ENCODE data around the gene ZCCHC24.

DNA sequence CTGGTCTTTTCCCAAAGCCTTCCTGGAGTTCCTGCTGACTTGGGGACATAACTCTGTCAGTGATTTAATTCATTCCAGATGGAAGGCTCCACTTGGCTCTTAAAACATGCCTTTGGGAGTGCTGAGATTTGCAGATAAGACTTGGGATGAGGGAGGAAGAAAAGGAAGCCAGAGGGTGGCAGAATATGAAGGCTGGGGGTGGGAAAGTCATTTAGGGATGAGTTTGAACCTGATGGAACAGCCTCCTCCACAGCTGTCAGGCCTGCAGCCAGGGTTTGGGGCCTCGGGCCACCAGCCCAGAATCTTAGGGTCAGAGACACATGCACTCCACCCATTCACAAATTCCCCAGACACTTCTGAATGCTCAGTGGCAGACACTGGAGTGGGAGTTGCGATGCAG lies 38.5 kb upstream of the ZCCHC24 start:
- TF ChIP-seq, protein P1, sequence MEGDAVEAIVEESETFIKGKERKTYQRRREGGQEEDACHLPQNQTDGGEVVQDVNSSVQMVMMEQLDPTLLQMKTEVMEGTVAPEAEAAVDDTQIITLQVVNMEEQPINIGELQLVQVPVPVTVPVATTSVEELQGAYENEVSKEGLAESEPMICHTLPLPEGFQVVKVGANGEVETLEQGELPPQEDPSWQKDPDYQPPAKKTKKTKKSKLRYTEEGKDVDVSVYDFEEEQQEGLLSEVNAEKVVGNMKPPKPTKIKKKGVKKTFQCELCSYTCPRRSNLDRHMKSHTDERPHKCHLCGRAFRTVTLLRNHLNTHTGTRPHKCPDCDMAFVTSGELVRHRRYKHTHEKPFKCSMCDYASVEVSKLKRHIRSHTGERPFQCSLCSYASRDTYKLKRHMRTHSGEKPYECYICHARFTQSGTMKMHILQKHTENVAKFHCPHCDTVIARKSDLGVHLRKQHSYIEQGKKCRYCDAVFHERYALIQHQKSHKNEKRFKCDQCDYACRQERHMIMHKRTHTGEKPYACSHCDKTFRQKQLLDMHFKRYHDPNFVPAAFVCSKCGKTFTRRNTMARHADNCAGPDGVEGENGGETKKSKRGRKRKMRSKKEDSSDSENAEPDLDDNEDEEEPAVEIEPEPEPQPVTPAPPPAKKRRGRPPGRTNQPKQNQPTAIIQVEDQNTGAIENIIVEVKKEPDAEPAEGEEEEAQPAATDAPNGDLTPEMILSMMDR (IDR thresholded peaks at IDR 0.05), result no peak
- TF ChIP-seq POLR2A (IDR thresholded peaks at IDR 0.05), result no peak
